IMR-90 (cell line): Measurements from ENCODE around the gene TP53AIP1.

ENCODE experiments used
- BHLHE40 ChIP-seq: fragments of 150-350 bp; IDR thresholded peaks from 2 replicates; pipeline ENCODE4 v1.6.1; 2016; ENCODE audit warnings: mild to moderate bottlenecking, low read depth, low read length
- CEBPB ChIP-seq: IDR thresholded peaks from 2 replicates; pipeline ENCODE4 v1.6.1; 2012; ENCODE audit warnings: low read depth, low read length, improper control_type of control experiment
- CTCF ChIP-seq: conservative IDR thresholded peaks from 2 replicates; pipeline ENCODE4 v1.5.1; 2012; ENCODE audit warnings: mild to moderate bottlenecking, low read depth, low read length, improper control_type of control experiment
- ELK1 ChIP-seq: fragments of 150-350 bp; IDR thresholded peaks from 2 replicates; pipeline ENCODE4 v1.6.1; 2016; ENCODE audit warnings: low read depth, mild to moderate bottlenecking, low read length, moderate library complexity, borderline replicate concordance
- FOS ChIP-seq: fragments of 150-350 bp; IDR thresholded peaks from 2 replicates; pipeline ENCODE4 v1.6.1; 2016; ENCODE audit warnings: low read depth, low read length
- MXI1 ChIP-seq: IDR thresholded peaks from 2 replicates; pipeline ENCODE4 v1.6.1; 2012; ENCODE audit warnings: low read depth, mild to moderate bottlenecking, low read length, moderate library complexity, borderline replicate concordance
- POLR2A ChIP-seq: IDR thresholded peaks from 2 replicates; pipeline ENCODE4 v1.6.1; 2012; ENCODE audit warnings: mild to moderate bottlenecking, low read depth, low read length

- TF ChIP-seq POLR2A = no peak
- no peak for TF ChIP-seq CTCF
- no peak for TF ChIP-seq BHLHE40
- TF ChIP-seq ELK1 = no peak
- TF ChIP-seq MXI1 = no peak
- TF ChIP-seq CEBPB = no peak
- no peak for TF ChIP-seq FOS
Observed at GRCh38 chr11:128926000-128926399, 16.7 kb downstream of the TP53AIP1 start.
